Caco-2 (cell line): ENCODE results near the gene DOCK9. TPM values are rescaled to one million over a fixed set of nuclear protein-coding genes. Genes with fewer than 3 reads are reported as not detected.

Experiments used
- BruUV-seq: library from RNA; stranded (reverse); fragments of 400-500 nt; replicated peaks from 2 replicates; lab custom pipeline; 2021; lab: Mats Ljungman, UMichigan
- CTCF ChIA-PET: fragments of 300-600 bp; sonication (Branson Sonifier 250); formaldehyde crosslinking; loops from one replicate; lab custom pipeline; 2022; ENCODE audit warnings: antibody characterized with exemption; lab: Charles Lee
- POLR2A ChIA-PET: fragments of 300-600 bp; sonication (Branson Sonifier 250); formaldehyde crosslinking; loops from one replicate; lab custom pipeline; 2022; ENCODE audit warnings: antibody characterized with exemption; lab: Charles Lee
- DNase-seq, 2 experiments: peaks; one replicate each; pipeline versions ENCODE4 v3.0.0 to v3.0.0-alpha.2; 2020 to 2022
- H3K27me3 ChIP-seq: replicated peaks from 2 replicates; pipeline ENCODE4 v1.6.0; 2011; ENCODE audit warnings: low read length; ENCODE audit not compliant: control insufficient read depth, insufficient read depth
- H3K36me3 ChIP-seq: 2 replicates; pipeline ENCODE4 v1.5.1; 2011; ENCODE audit warnings: low read length; ENCODE audit not compliant: control insufficient read depth, insufficient read depth
- H3K4me1 ChIP-seq: fragments of 250-450 bp; sonication (Bioruptor Pico); 2 replicates; pipeline ENCODE4 v1.5.1; 2020; ENCODE audit warnings: mild to moderate bottlenecking
- H3K4me3 ChIP-seq: 2 replicates; pipeline ENCODE4 v1.5.1; 2011; ENCODE audit warnings: low read depth, mild to moderate bottlenecking, control low read depth, low read length
- H3K9me3 ChIP-seq: fragments of 250-450 bp; sonication (Bioruptor Pico); 2 replicates; pipeline ENCODE4 v1.5.1; 2020; ENCODE audit warnings: mild to moderate bottlenecking, moderate library complexity
- H3K27ac Mint-ChIP-seq: one replicate; pipeline ENCODE4 v1.8.0; 2022; ENCODE audit warnings: mixed read lengths; ENCODE audit not compliant: unreplicated experiment
- H3K27me3 Mint-ChIP-seq: one replicate; pipeline ENCODE4 v1.8.0; 2022; ENCODE audit warnings: mixed read lengths; ENCODE audit not compliant: insufficient read depth, unreplicated experiment
- H3K36me3 Mint-ChIP-seq: one replicate; pipeline ENCODE4 v1.8.0; 2022; ENCODE audit warnings: mild to moderate bottlenecking, mixed read lengths; ENCODE audit not compliant: insufficient read depth, unreplicated experiment
- H3K4me1 Mint-ChIP-seq: one replicate; pipeline ENCODE4 v1.8.0; 2022; ENCODE audit warnings: low read depth, mixed read lengths; ENCODE audit not compliant: unreplicated experiment
- H3K4me3 Mint-ChIP-seq: one replicate; pipeline ENCODE4 v1.8.0; 2022; ENCODE audit warnings: mild to moderate bottlenecking, moderate library complexity, mixed read lengths; ENCODE audit not compliant: unreplicated experiment
- H3K9me3 Mint-ChIP-seq: one replicate; pipeline ENCODE4 v1.8.0; 2022; ENCODE audit warnings: mixed read lengths; ENCODE audit not compliant: unreplicated experiment
- CTCF ChIP-seq, 2 experiments: fragments of 200-600 bp in 1 of 2; IDR thresholded peaks; 1 replicate in 1 of 2; 2 replicates in 1 of 2; pipeline versions ENCODE4 v1.5.1 to v1.8.0; 2011 to 2022; ENCODE audit warnings: antibody characterized with exemption in 1 of 2, control low read depth in 1 of 2, inconsistent platforms in 1 of 2, low read depth in 1 of 2, low read length in 1 of 2, mild to moderate bottlenecking in 1 of 2, moderate library complexity in 1 of 2; ENCODE audit not compliant: insufficient read depth in 1 of 2, severe bottlenecking in 1 of 2, unreplicated experiment in 1 of 2
- intact Hi-C: fragments of 100-400 bp; cut with micrococcal nuclease; formaldehyde crosslinking; loops from one replicate; pipeline ENCODE4 v1.10.0; 2022; ENCODE audit not compliant: unreplicated experiment
- total RNA-seq: library from RNA; stranded (reverse); gene quantifications from 2 replicates; pipeline ENCODE4 v1.2.3, GENCODE V29; 2022

Gene DOCK9
- total RNA-seq, 1 experiment from 2014 or later: 260 TPM

- Histone ChIP-seq H3K4me3 (no peak overlapping the region), H3K36me3 (no peaks in the 10 kb centered on the region), H3K4me1 (peaks cover 16% of the 10 kb centered on the region), H3K27me3 (no peaks in the 10 kb centered on the region), H3K9me3 (no peaks in the 10 kb centered on the region)
- DNase-seq: peak; percentile 50 to 73
- no peaks in the 10 kb centered on the region for H3K4me1 Mint-ChIP-seq
- peaks cover 6% of the 10 kb centered on the region for H3K36me3 Mint-ChIP-seq
- no peak for TF ChIP-seq CTCF (IDR thresholded peaks at IDR 0.05; ENCODE audit: insufficient read depth in 1 of 2, low read depth in 1 of 2, low read length in 1 of 2, severe bottlenecking in 1 of 2, unreplicated experiment in 1 of 2)
- BruUV-seq: no TSS peak
- intact Hi-C loops: no loop called here
- ChIA-PET POLR2A (interaction anchor here (0.6 kb wide), 1 partner anchor 29 kb away, joined by 3 read pairs; no protein-coding TSS in a partner anchor), CTCF (no interaction called here)
- H3K9me3 Mint-ChIP-seq: no peaks in the 10 kb centered on the region
- H3K27ac Mint-ChIP-seq: no peak overlapping the region
- H3K27me3 Mint-ChIP-seq: no peaks in the 10 kb centered on the region
- no peak overlapping the region for H3K4me3 Mint-ChIP-seq
Observed at GRCh38 chr13:98746968-98747367, 230.9 kb downstream of the DOCK9 start.

Other genes with a start within 250 kb of the DOCK9 start
- 12.3 and 12.9 TPM in 2 replicates for gene SLC15A1, start 225.4 kb downstream of the DOCK9 start, total RNA-seq
- gene UBAC2, start 222.8 kb upstream of the DOCK9 start, total RNA-seq: 91.3 and 103 TPM in 2 replicates